Mammary epithelial cell (primary cell): Measurements from ENCODE around the gene SMIM3.

Experiments
- EZH2 ChIP-seq: IDR thresholded peaks from 2 replicates; pipeline ENCODE4 v1.6.1; 2012; ENCODE audit warnings: low read length, inconsistent platforms, borderline replicate concordance
- TF ChIP-seq, protein P1 (sequence below), 2 donors: IDR thresholded peaks in 1 of 2; conservative IDR thresholded peaks in 1 of 2; 2 replicates each; pipeline ENCODE4 v1.5.1; 2011 to 2012; ENCODE audit warnings: inconsistent platforms in 2 of 2, low read length in 2 of 2, mild to moderate bottlenecking in 2 of 2, control low read depth in 1 of 2, low read depth in 1 of 2; ENCODE audit not compliant: insufficient read depth in 1 of 2; ENCODE audit errors: extremely low read depth in 1 of 2

GRCh38 chr5:150804388-150804787 lies 25.8 kb downstream of the SMIM3 start:
- no peak for TF ChIP-seq EZH2
- TF ChIP-seq, protein P1, sequence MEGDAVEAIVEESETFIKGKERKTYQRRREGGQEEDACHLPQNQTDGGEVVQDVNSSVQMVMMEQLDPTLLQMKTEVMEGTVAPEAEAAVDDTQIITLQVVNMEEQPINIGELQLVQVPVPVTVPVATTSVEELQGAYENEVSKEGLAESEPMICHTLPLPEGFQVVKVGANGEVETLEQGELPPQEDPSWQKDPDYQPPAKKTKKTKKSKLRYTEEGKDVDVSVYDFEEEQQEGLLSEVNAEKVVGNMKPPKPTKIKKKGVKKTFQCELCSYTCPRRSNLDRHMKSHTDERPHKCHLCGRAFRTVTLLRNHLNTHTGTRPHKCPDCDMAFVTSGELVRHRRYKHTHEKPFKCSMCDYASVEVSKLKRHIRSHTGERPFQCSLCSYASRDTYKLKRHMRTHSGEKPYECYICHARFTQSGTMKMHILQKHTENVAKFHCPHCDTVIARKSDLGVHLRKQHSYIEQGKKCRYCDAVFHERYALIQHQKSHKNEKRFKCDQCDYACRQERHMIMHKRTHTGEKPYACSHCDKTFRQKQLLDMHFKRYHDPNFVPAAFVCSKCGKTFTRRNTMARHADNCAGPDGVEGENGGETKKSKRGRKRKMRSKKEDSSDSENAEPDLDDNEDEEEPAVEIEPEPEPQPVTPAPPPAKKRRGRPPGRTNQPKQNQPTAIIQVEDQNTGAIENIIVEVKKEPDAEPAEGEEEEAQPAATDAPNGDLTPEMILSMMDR (conservative IDR thresholded peaks at IDR 0.05 in 1 of 2, IDR thresholded peaks at IDR 0.05 in 1 of 2; ENCODE audit: extremely low read depth in 1 of 2, insufficient read depth in 1 of 2, low read depth in 1 of 2, low read length in 2 of 2): no peak
